ENCODE measurements around the gene PPP2R3A.

Gene PPP2R3A

GRCh38 chr3:136192831-136193230 is 227.3 kb downstream of the PPP2R3A start:
- H3K4me1 ChIP-seq, result peaks cover 21% of the 10 kb centered on the region

GRCh38 chr3:136193278-136194054 is 227.9 kb downstream of the PPP2R3A start:
- Histone ChIP-seq H2AFZ (no peak overlapping the region), H3K4me3 (ENCODE audit: low read depth, low read length) (peak overlapping the region; percentile 80), H3K27ac (peak overlapping the region; percentile 2), H3K79me2 (peaks cover 59% of the 10 kb centered on the region), H3K27me3 (ENCODE audit: control insufficient read depth, insufficient read depth, low read length) (no peaks in the 10 kb centered on the region), H3K4me2 (ENCODE audit: low read length) (peak overlapping the region; percentile 81), H3K4me1 (peaks cover 22% of the 10 kb centered on the region), H3K9ac (no peak overlapping the region), H3K36me3 (ENCODE audit: control insufficient read depth, insufficient read depth, low read length) (no peaks in the 10 kb centered on the region), H3K9me3 (ENCODE audit: control insufficient read depth, low read length) (no peaks in the 10 kb centered on the region)
- TF ChIP-seq CTCF (IDR thresholded peaks at IDR 0.05), result no peak

More at GRCh38 chr3:136192831-136193230, 227.3 kb downstream of the PPP2R3A start:
- H3K9ac ChIP-seq, result no peak overlapping the region
- no peaks in the 10 kb centered on the region for H3K9me3 ChIP-seq (ENCODE audit: control insufficient read depth, low read length)
- no peaks in the 10 kb centered on the region for H3K27me3 ChIP-seq (ENCODE audit: control insufficient read depth, insufficient read depth, low read length)
- H3K4me2 ChIP-seq (ENCODE audit: low read length), result peak overlapping the region; percentile 81
- H3K79me2 ChIP-seq, result peaks cover 66% of the 10 kb centered on the region
- no peaks in the 10 kb centered on the region for H3K36me3 ChIP-seq (ENCODE audit: control insufficient read depth, insufficient read depth, low read length)
- peak overlapping the region; percentile 80 for H3K4me3 ChIP-seq (ENCODE audit: low read depth, low read length)
- H3K27ac ChIP-seq, result no peak overlapping the region
- no peak overlapping the region for H2AFZ ChIP-seq
- no peak for TF ChIP-seq CTCF (IDR thresholded peaks at IDR 0.05)

GRCh38 chr3:136194409-136195257 is 229.1 kb downstream of the PPP2R3A start:
- Histone ChIP-seq H3K9ac (peak overlapping the region; percentile 50), H3K27me3 (ENCODE audit: control insufficient read depth, insufficient read depth, low read length) (no peaks in the 10 kb centered on the region), H3K36me3 (ENCODE audit: control insufficient read depth, insufficient read depth, low read length) (no peaks in the 10 kb centered on the region), H3K4me2 (ENCODE audit: low read length) (peak overlapping the region; percentile 81), H3K9me3 (ENCODE audit: control insufficient read depth, low read length) (no peaks in the 10 kb centered on the region), H3K4me3 (ENCODE audit: low read depth, low read length) (peak overlapping the region; percentile 80), H3K27ac (peak overlapping the region; percentile 93), H2AFZ (peak overlapping the region; percentile 87), H3K4me1 (peaks cover 22% of the 10 kb centered on the region), H3K79me2 (peaks cover 50% of the 10 kb centered on the region)
- no peak for TF ChIP-seq CTCF (IDR thresholded peaks at IDR 0.05)

GRCh38 chr3:136195258-136196063 is 229.9 kb downstream of the PPP2R3A start:
- Histone ChIP-seq H3K27me3 (ENCODE audit: control insufficient read depth, insufficient read depth, low read length) (no peaks in the 10 kb centered on the region), H2AFZ (peak overlapping the region; percentile 99), H3K4me2 (ENCODE audit: low read length) (peak overlapping the region; percentile 81), H3K4me3 (ENCODE audit: low read depth, low read length) (peak overlapping the region; percentile 80), H3K9me3 (ENCODE audit: control insufficient read depth, low read length) (no peaks in the 10 kb centered on the region), H3K36me3 (ENCODE audit: control insufficient read depth, insufficient read depth, low read length) (no peaks in the 10 kb centered on the region), H3K4me1 (peaks cover 22% of the 10 kb centered on the region), H3K79me2 (peaks cover 42% of the 10 kb centered on the region), H3K27ac (peak overlapping the region; percentile 93), H3K9ac (peak overlapping the region; percentile 81)
- TF ChIP-seq CTCF (IDR thresholded peaks at IDR 0.05), result no peak

Data from parathyroid adenoma (tissue), 2 donors.